IPS-11a (cell line): ENCODE data around the gene MTHFD1L.
"Not testable (repeated sequence)": the region's sequence is repeated elsewhere in the genome, so short reads cannot be mapped to it uniquely, and the experiment has no call there.

Source experiments
- H3K4me3 ChIP-seq: one replicate; pipeline ENCODE4 v1.5.1; 2013; ENCODE audit warnings: low read depth, low read length, control low read depth

Gene MTHFD1L

GRCh38 chr6:151060766-151061531 is 195.4 kb downstream of the MTHFD1L start:
- H3K4me3 ChIP-seq: no peak overlapping the region

GRCh38 chr6:151063352-151063751 is 197.8 kb downstream of the MTHFD1L start:
- H3K4me3 ChIP-seq: no peak overlapping the region

DNA sequence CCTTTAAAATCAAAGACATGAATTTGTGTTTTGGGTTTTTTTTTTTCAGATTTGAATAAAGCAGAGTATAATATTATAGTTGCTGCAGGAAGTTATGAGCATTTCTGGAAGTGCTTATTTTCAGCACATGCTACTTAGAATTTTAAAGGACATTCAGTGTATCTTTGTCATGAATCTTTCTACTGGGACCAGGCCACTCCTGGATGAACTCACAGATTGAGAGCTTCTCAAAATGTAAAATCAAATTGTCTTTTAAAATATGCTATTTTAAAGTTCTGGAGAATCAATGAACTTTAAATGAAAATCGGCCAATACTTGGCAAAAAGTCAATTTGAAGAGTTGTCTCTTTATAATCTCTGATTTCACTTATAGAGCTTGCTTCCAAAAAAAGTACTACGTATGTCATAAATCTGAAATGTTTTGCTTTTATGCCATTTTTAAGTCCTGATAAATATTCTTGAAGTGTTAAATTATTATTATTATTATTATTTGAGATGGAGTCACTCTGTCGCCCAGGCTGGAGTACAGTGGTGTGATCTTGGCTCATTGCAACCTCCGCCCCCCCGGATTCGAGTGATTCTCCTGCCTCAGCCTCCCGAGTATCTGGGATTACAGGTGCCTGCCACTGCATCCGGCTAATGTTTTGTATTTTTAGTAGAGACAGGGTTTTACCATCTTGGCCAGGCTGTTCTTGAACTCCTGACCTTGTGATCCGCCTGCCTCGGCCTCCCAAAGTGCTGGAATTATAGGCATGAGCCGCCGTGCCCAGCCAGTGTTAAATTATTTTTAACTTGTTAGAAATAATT is 198.5 kb downstream of the MTHFD1L start:
- no peak overlapping the region for H3K4me3 ChIP-seq

DNA sequence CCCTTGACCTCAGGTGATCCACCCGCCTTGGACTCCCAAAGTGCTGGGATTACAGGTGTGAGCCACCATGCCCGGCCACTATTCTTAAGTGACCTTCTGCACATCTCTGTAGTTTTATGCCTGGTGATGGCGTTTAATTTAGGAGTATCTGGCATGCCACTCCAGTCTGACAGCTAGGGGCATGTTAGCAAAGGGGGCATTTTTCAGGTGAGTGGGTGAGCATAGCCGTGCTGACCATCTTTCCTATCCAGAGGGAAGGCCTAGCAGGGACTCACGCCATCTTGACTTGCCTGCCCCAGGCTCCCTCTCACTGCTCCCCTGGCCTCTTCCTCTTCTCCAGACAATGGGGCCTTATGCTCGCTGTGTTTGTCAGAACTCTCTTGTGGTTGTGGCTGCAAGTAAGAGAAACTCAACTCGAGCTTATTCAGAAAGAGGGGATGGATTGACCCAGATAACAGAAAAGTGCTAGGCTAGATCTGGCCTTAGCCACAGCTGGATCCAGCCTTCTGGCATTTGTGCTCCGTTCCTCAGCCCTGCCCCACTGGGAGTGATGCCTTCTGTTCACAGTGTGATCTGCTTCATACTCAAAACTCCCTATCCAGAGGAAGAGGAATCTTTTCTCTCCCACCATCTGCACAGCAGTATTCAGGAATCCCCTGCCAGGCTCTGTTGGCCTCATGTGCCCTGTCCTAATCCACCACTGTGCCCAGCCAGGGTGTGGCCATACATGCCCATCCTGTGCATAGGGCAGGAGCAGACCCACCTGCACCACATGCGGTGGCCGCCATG is 199.7 kb downstream of the MTHFD1L start:
- H3K4me3 ChIP-seq: no peak overlapping the region

DNA sequence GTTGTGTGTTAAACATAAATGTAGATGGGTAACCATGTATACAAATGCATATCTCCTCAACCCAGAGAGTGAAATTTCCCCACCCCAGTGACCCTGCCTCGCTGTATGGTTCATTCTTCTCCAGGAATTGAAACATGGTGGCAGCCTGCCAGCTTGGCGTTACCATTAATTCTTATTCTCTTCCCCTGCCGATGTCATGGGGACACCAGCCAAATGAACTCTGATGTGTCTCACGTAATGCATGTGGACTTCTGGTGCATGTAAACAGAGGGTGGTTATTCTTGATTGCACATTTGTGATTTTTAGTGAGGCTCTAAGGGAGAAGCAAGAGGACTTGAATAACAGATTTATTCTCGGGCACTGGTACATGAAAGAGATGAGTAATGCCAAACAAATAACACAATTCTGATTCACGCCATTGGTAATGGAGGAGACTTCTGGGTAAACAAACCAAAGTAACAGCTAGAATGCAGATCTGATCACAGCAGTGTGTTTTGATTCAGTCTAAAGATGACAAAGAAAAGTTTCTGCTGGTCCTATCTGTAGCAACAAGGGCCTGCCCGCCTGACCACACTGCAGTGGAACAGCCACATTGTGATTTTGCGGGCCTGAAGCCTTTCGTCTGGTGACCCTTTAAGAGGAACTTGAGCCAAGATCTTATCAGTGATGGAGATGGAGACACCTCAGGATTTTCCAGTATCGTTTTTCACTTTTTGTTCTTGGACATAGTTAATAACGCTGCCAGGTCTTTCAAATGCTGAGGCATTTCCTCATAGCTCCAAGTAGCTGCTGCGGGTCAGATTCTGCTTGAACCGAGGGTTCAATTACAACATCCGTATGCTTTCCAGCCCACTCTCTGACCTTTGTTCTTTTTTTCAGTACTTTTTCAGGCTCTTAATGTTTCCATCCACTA is 202.4 kb downstream of the MTHFD1L start:
- H3K4me3 ChIP-seq: no peak overlapping the region

DNA sequence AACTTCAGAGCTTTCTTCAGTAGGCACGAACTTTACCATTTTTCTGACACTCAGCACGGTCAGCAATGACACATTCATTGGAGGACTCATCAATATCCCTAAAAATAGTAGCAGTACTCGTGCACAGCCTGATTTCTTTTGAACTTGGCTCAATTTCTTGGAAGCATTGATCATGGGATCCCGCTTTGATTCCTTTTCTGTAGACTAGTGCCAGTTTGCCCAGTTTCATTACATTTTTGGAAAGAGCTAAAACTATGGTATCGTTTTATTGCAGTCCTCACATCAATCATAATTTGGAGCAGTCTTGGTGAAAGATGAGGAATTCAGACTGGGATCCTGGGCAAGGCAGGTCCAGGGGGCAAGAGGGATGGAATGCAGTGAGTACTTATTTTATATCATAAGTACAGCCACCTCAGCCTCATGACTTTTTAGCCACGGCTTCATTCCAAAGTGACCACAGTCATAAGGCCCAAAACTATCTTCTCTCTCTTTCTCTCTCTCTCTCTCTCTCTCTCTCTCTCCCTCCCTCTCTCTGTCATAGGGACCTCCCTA is 203.3 kb downstream of the MTHFD1L start:
- no peak overlapping the region for H3K4me3 ChIP-seq

GRCh38 chr6:151069641-151070040 is 204.1 kb downstream of the MTHFD1L start:
- no peak overlapping the region for H3K4me3 ChIP-seq

DNA sequence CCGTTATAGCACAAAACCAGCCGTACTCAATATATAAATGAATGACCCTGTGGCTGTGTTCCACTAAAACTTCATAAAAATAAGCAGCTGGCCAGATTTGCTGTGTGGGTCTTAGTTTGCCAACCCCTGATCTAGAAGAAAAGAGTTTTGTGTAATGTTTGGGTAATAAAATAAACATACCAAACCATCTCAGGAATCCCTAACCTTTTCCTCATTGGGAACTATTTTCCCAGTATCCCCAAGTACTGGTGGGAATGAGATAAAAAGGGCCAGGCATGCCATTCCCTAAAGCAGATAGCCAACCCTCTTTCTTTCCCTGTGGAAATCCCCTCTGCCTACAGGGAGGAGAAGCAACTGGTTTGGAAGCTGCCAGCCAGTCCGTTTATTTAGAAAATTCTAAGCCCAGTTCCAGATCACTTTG is 205.1 kb downstream of the MTHFD1L start:
- no peak overlapping the region for H3K4me3 ChIP-seq

DNA sequence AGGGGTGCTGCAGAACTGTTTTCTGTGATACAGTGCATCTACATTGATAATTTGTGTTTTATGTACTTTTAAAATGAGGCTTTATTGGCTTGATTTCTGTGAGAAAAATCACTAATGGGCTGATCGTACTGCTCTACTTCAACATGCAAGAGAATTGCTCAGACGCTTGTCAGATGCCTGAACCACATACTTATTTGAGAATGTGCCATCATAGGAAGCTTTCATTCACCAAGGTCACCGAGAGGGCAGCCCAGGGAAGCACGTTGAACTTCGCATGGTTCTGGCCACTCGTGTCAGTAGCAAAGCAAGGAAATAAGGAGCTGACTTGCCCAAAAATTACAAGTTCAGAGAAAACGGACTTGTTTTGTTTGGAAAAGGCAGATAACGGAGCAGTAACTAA is 205.8 kb downstream of the MTHFD1L start:
- no peak overlapping the region for H3K4me3 ChIP-seq

DNA sequence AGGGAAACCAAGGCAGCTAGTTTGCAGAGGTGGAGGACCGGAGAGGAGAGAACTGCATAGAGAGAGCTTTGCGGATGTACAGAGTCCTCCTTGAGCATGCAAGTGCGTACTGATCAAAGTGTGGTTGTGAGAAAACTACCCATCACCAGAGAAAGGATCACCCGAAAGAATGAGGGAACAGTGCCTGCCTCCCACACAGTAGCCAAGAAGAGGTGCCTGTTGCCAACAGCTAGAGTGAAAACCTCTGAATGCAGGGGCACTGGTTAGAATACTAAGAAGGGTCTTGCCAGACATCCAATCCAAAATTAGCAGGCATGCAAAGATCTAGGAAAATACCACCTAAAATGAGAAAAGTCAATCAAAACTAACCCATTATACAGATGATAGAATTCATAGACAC is 207.6 kb downstream of the MTHFD1L start:
- H3K4me3 ChIP-seq: no peak overlapping the region

DNA sequence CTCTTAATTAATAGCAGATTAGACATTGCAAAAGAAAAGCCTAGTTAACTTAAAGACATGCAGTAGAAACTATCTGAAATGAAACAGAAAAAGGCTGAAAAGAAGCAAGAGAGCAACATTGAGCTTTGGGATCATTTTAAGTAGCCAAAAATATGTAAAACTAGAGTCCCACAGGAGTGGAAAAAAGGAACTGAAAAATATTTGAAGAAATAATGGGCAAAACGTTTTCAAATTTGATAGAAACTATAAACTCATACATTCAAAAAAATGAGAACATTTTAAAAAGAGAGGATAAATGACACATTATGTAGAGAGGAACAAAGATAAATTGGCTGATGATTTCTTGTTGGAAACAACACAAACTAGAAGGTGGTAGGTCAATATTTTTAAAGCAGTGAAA is 208.2 kb downstream of the MTHFD1L start:
- no peak overlapping the region for H3K4me3 ChIP-seq

- H3K4me3 ChIP-seq: no peak overlapping the region
Measured at GRCh38 chr6:151075005-151075404, 209.5 kb downstream of the MTHFD1L start.

DNA sequence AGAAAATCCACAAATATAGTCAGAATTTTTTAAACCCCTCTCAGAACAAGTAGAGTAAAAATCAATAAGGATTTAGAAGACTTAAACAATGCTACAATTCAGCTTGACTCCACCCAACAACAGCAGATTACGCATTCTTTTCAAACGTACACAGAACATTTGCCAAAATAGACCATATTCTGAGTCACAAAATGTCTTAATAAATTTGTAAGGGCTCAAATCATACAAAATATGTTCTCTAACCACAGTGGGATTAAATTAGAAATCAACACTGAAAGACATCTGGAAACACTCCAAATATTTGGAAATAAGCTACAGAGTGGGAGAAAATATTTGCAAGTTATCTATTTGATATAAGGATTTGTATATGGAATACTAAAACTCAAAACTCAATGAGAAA is 210.0 kb downstream of the MTHFD1L start:
- H3K4me3 ChIP-seq: no peak overlapping the region

GRCh38 chr6:151075930-151076555 is 210.5 kb downstream of the MTHFD1L start:
- H3K4me3 ChIP-seq: no peak overlapping the region

- H3K4me3 ChIP-seq: no peak overlapping the region
Measured at GRCh38 chr6:151078655-151079054, 213.2 kb downstream of the MTHFD1L start.

GRCh38 chr6:151081656-151082055 is 216.2 kb downstream of the MTHFD1L start:
- H3K4me3 ChIP-seq: no peak overlapping the region

DNA sequence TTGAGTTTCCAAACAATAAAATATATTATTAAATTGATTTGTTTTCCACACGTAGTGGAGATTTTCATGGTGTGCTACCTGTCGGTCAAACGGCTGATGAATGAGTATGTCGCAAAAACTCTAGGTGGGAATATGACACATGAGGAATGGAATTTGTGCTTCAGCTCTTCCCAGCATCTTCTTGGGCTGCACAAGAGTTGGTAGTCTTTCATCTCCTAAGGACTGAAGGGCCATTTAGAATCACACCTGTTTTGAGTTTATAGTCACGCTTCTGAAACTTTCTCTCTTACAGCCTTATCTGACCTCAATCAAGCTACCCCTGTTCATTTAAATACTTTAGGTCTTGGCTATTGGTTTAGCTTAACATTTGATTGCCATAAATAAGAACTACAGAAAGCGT is 216.6 kb downstream of the MTHFD1L start:
- H3K4me3 ChIP-seq: no peak overlapping the region

GRCh38 chr6:151084275-151084674 is 218.8 kb downstream of the MTHFD1L start:
- H3K4me3 ChIP-seq: no peak overlapping the region

DNA sequence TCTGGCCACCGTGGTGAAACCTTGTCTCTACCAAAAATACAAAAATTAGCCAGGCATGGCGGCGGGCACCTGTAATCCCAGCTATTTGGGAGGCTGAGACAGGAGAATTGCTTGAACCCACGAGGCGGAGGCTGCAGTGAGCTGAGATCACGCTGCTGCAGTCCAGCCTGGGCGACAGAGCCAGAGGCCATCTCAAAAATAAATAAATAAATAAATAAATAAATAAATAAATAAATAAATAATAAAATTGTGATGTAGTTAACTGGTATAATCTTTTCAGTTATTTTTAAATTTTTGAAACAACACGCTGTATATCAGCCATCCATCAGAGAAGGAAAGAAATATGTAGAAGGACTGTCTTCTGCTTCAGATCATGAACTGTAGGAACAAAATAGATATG is 221.6 kb downstream of the MTHFD1L start:
- H3K4me3 ChIP-seq: not testable (repeated sequence)
